HFFc6 (cell line): Measurements from ENCODE around the gene AHCYL1. TPM values are rescaled to one million over a fixed set of nuclear protein-coding genes. Genes with fewer than 3 reads are reported as not detected.

Experiments used
- DNase-seq: peaks from one replicate; pipeline ENCODE4 v3.0.0-alpha.2; 2018
- H3K27ac Mint-ChIP-seq: 2 replicates; pipeline ENCODE4 v1.8.0; 2020; ENCODE audit warnings: mild to moderate bottlenecking, mixed read lengths
- H3K27me3 Mint-ChIP-seq: 2 replicates; pipeline ENCODE4 v1.8.0; 2021; ENCODE audit warnings: mild to moderate bottlenecking, moderate library complexity, mixed read lengths; ENCODE audit not compliant: insufficient read depth
- H3K36me3 Mint-ChIP-seq: 2 replicates; pipeline ENCODE4 v1.8.0; 2021; ENCODE audit warnings: low read depth, mixed read lengths
- H3K4me1 Mint-ChIP-seq: 2 replicates; pipeline ENCODE4 v1.8.0; 2020; ENCODE audit warnings: low read depth, mixed read lengths
- H3K4me3 Mint-ChIP-seq: 2 replicates; pipeline ENCODE4 v1.8.0; 2020; ENCODE audit warnings: mild to moderate bottlenecking, moderate library complexity, mixed read lengths
- H3K9me3 Mint-ChIP-seq: 2 replicates; pipeline ENCODE4 v1.8.0; 2020; ENCODE audit warnings: mild to moderate bottlenecking, mixed read lengths
- total RNA-seq, 6 experiments: library from RNA; stranded (reverse); fragmentation: NEBNext Ultra II Directional; extraction: Animal tissue kit (Norgen Biotek cat#: 25700); gene quantifications; 2 replicates in 1 of 6; 3 replicates in 5 of 6; pipeline ENCODE4 v1.2.3, GENCODE V29; 2021
- TF ChIP-seq, protein P1 (sequence below): fragments of 200-600 bp; sonication (generic); IDR thresholded peaks from 2 replicates; pipeline ENCODE4 v1.5.0; 2021; ENCODE audit warnings: antibody characterized with exemption, mild to moderate bottlenecking

Gene AHCYL1
- total RNA-seq, 6 experiments from 2014 or later, result 73.4 to 87.1 (median 74.7) TPM

GRCh38 chr1:109997204-109997866 is 12.8 kb downstream of the AHCYL1 start:
- Mint-ChIP-seq H3K27me3 (no peaks in the 10 kb centered on the region; the same call in 1 of the 2 replicates), H3K9me3 (no peaks in the 10 kb centered on the region), H3K4me3 (no peak overlapping the region), H3K36me3 (0 out of 2 replicates have a peak, but pooled peaks cover 12% of the 10 kb centered on the region), H3K27ac (peak overlapping the region; percentile 40), H3K4me1 (peaks cover 54% of the 10 kb centered on the region)
- DNase-seq, result no peak
- TF ChIP-seq, protein P1, sequence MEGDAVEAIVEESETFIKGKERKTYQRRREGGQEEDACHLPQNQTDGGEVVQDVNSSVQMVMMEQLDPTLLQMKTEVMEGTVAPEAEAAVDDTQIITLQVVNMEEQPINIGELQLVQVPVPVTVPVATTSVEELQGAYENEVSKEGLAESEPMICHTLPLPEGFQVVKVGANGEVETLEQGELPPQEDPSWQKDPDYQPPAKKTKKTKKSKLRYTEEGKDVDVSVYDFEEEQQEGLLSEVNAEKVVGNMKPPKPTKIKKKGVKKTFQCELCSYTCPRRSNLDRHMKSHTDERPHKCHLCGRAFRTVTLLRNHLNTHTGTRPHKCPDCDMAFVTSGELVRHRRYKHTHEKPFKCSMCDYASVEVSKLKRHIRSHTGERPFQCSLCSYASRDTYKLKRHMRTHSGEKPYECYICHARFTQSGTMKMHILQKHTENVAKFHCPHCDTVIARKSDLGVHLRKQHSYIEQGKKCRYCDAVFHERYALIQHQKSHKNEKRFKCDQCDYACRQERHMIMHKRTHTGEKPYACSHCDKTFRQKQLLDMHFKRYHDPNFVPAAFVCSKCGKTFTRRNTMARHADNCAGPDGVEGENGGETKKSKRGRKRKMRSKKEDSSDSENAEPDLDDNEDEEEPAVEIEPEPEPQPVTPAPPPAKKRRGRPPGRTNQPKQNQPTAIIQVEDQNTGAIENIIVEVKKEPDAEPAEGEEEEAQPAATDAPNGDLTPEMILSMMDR, result no peak

GRCh38 chr1:109997867-109998229 is 13.3 kb downstream of the AHCYL1 start:
- no peak for DNase-seq
- TF ChIP-seq, protein P1, result no peak
- no peaks in the 10 kb centered on the region; the same call in 1 of the 2 replicates for H3K27me3 Mint-ChIP-seq
- H3K27ac Mint-ChIP-seq, result peak overlapping the region; percentile 40; the same call in 1 of the 2 replicates
- no peak overlapping the region for H3K4me3 Mint-ChIP-seq
- peaks cover 56% of the 10 kb centered on the region for H3K4me1 Mint-ChIP-seq
- H3K36me3 Mint-ChIP-seq, result 0 out of 2 replicates have a peak, but pooled peaks cover 12% of the 10 kb centered on the region
- H3K9me3 Mint-ChIP-seq, result no peaks in the 10 kb centered on the region

DNA sequence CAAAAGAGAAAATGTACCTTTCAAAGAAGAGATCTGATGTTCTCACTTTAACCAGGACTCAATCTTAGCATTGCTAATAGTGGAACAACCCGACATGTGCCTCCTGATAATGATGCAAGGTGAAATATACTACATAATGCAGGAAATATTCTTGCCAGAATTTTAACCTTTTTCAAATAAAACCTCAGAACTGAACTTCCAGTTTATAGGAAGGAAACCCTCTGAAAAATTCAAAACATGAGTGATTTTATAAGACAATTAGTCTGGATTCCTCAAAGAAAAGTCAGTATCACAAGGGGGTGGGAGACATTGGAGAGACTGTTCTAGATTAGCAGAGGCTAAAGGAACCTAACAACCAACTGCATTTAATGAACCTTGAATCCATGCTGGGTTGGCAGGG is 18.1 kb downstream of the AHCYL1 start:
- H3K36me3 Mint-ChIP-seq, result no peaks in the 10 kb centered on the region
- H3K4me1 Mint-ChIP-seq, result peaks cover 59% of the 10 kb centered on the region
- no peak for DNase-seq
- no peaks in the 10 kb centered on the region; the same call in 1 of the 2 replicates for H3K27me3 Mint-ChIP-seq
- TF ChIP-seq, protein P1, result no peak
- H3K9me3 Mint-ChIP-seq, result no peaks in the 10 kb centered on the region
- H3K27ac Mint-ChIP-seq, result peak overlapping the region; percentile 90
- peak overlapping the region; percentile 85; the same call in 1 of the 2 replicates for H3K4me3 Mint-ChIP-seq

GRCh38 chr1:110003747-110004428 is 19.3 kb downstream of the AHCYL1 start:
- peaks cover 59% of the 10 kb centered on the region for H3K4me1 Mint-ChIP-seq

DNA sequence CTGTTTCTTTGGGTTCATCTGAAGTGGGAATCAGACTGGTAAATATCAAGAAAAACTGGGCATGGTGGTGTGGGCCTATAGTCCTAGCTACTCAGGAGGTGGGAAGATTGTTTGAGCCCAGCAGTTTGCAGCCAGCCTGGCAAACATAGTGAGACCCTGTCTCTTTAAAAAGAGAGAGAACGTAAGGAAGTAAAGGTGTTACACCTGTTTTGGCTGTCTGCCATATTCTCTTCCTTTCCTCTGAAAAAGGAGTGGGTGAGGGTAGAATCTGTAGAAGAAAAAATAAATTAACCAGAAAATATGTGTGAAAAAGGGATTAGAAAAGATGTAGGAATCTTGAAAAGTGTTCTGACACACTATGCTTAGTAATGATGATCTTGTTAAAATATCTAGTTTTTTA is 20.0 kb downstream of the AHCYL1 start:
- no peaks in the 10 kb centered on the region for H3K9me3 Mint-ChIP-seq
- peaks cover 6% of the 10 kb centered on the region for H3K36me3 Mint-ChIP-seq
- TF ChIP-seq, protein P1, result no peak
- H3K27me3 Mint-ChIP-seq, result no peaks in the 10 kb centered on the region; the same call in 1 of the 2 replicates
- DNase-seq, result no peak
- peaks cover 59% of the 10 kb centered on the region for H3K4me1 Mint-ChIP-seq
- H3K27ac Mint-ChIP-seq, result peak overlapping the region; percentile 90
- peak overlapping the region; percentile 85 for H3K4me3 Mint-ChIP-seq

More at GRCh38 chr1:110003747-110004428, 19.3 kb downstream of the AHCYL1 start:
- H3K4me3 Mint-ChIP-seq, result peak overlapping the region; percentile 85
- TF ChIP-seq, protein P1, result no peak
- peak; percentile 95 for DNase-seq
- no peaks in the 10 kb centered on the region for H3K36me3 Mint-ChIP-seq
- no peaks in the 10 kb centered on the region for H3K9me3 Mint-ChIP-seq
- H3K27me3 Mint-ChIP-seq, result no peaks in the 10 kb centered on the region; the same call in 1 of the 2 replicates
- H3K27ac Mint-ChIP-seq, result peak overlapping the region; percentile 90
